HEK293T (cell line): ENCODE results near the gene NINL.

Experiments used
- CTCF ChIA-PET: fragments of 350-600 bp; formaldehyde crosslinking; extraction: SDS; loops from one replicate; lab custom pipeline; 2021; ENCODE audit warnings: antibody characterized with exemption, inconsistent platforms; lab: Yijun Ruan, JAX
- POLR2A ChIA-PET: fragments of 350-600 bp; formaldehyde crosslinking; extraction: SDS; loops from one replicate; lab custom pipeline; 2020; ENCODE audit warnings: antibody characterized with exemption, inconsistent platforms; lab: Yijun Ruan, JAX
- DNase-seq: peaks from one replicate; pipeline ENCODE4 v3.0.0; 2012; ENCODE audit warnings: mixed read lengths; ENCODE audit errors: extremely low spot score
- ARNT ChIP-seq: fragments of 450-650 bp; IDR thresholded peaks from 2 replicates; pipeline ENCODE4 v1.6.1; 2017; ENCODE audit warnings: mild to moderate bottlenecking
- BHLHE40 ChIP-seq: fragments of 450-650 bp; IDR thresholded peaks from 2 replicates; pipeline ENCODE4 v1.6.1; 2016; ENCODE audit warnings: mild to moderate bottlenecking, moderate library complexity, borderline replicate concordance
- CTBP1 ChIP-seq: fragments of 450-650 bp; IDR thresholded peaks from 2 replicates; pipeline ENCODE4 v1.6.1; 2016; ENCODE audit warnings: borderline replicate concordance
- ELF4 ChIP-seq: fragments of 450-650 bp; IDR thresholded peaks from 2 replicates; pipeline ENCODE4 v1.6.1; 2017; ENCODE audit warnings: antibody characterized with exemption
- FOXA1 ChIP-seq: fragments of 450-650 bp; IDR thresholded peaks from 2 replicates; pipeline ENCODE4 v1.6.1; 2016; ENCODE audit warnings: mild to moderate bottlenecking
- FOXK2 ChIP-seq: fragments of 450-650 bp; IDR thresholded peaks from 2 replicates; pipeline ENCODE4 v1.6.1; 2016; ENCODE audit warnings: mild to moderate bottlenecking
- FOXM1 ChIP-seq: fragments of 450-650 bp; IDR thresholded peaks from 2 replicates; pipeline ENCODE4 v1.6.1; 2017; ENCODE audit warnings: mild to moderate bottlenecking, borderline replicate concordance
- HDGF ChIP-seq: fragments of 450-650 bp; IDR thresholded peaks from 2 replicates; pipeline ENCODE4 v1.6.1; 2017; ENCODE audit warnings: antibody characterized with exemption, borderline replicate concordance
- L3MBTL2 ChIP-seq: fragments of 450-650 bp; conservative IDR thresholded peaks from 2 replicates; pipeline ENCODE4 v1.6.1; 2016; ENCODE audit warnings: mild to moderate bottlenecking
- LEF1 ChIP-seq: fragments of 450-650 bp; IDR thresholded peaks from 2 replicates; pipeline ENCODE4 v1.6.1; 2017; ENCODE audit warnings: mild to moderate bottlenecking, borderline replicate concordance
- NFRKB ChIP-seq: fragments of 450-650 bp; IDR thresholded peaks from 2 replicates; pipeline ENCODE4 v1.6.1; 2016; ENCODE audit warnings: mild to moderate bottlenecking, moderate library complexity
- SP1 ChIP-seq: fragments of 450-650 bp; IDR thresholded peaks from 2 replicates; pipeline ENCODE4 v1.6.1; 2017
- SUZ12 ChIP-seq: fragments of 450-650 bp; IDR thresholded peaks from 2 replicates; pipeline ENCODE4 v1.6.1; 2016; ENCODE audit warnings: mild to moderate bottlenecking
- TARDBP ChIP-seq: fragments of 450-650 bp; IDR thresholded peaks from 2 replicates; pipeline ENCODE4 v1.6.1; 2016
- ZNF384 ChIP-seq: fragments of 450-650 bp; IDR thresholded peaks from 2 replicates; pipeline ENCODE4 v1.6.1; 2016
- TF ChIP-seq, protein P1 (sequence below): fragments of 450-650 bp; IDR thresholded peaks from 2 replicates; pipeline ENCODE4 v1.6.1; 2016

NINL gene

DNA sequence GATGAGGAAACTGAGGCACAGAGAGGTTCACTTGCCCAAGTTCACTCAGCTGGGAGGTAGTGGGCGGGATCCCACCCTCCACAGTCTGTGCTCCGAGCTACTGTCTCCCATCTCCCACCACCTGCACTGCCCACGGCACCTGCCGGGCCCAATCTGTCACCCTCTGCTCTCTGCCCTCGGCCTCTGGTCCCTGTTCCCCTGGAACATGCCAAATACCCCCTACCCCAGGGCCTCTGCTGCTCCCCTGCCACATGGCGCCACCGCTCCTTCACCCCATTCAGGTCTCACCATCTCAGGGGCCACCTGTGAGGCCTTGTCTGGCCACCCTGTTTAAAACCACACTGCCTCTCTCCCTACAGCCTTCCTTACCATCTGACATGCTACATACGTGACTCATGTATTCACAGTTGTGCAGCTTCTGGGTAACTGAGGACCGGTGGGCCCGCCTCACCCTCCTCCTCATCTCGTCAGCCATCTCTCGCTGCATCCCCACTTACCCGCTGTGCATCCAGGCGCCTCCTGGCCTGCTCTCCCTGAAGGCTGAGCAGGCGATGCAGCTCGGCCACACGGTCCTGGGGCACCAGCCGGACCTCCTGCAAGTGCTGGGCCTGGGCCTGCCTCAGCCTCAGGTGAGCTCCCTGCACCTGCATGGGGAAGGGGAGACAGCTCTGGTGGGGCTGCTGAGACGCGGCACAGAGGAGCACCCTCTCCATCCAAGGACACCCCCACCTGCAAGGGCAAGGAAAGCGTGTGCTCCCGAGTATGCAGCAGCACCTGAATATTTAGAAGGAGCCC is 127.2 kb downstream of the NINL start:
- TF ChIP-seq HDGF: no peak
- no peak for TF ChIP-seq SP1
- no peak for TF ChIP-seq FOXM1
- no peak for TF ChIP-seq NFRKB
- TF ChIP-seq ELF4: no peak
- TF ChIP-seq SUZ12: no peak
- no peak for TF ChIP-seq ZNF384
- no peak for TF ChIP-seq TARDBP
- no peak for TF ChIP-seq CTBP1
- TF ChIP-seq ARNT: no peak
- no peak for TF ChIP-seq FOXK2
- no peak for TF ChIP-seq L3MBTL2
- no peak for TF ChIP-seq LEF1
- TF ChIP-seq, protein P1, sequence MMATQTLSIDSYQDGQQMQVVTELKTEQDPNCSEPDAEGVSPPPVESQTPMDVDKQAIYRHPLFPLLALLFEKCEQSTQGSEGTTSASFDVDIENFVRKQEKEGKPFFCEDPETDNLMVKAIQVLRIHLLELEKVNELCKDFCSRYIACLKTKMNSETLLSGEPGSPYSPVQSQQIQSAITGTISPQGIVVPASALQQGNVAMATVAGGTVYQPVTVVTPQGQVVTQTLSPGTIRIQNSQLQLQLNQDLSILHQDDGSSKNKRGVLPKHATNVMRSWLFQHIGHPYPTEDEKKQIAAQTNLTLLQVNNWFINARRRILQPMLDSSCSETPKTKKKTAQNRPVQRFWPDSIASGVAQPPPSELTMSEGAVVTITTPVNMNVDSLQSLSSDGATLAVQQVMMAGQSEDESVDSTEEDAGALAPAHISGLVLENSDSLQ: no peak
- TF ChIP-seq FOXA1: no peak
- no peak for TF ChIP-seq BHLHE40
- POLR2A ChIA-PET: no interaction called here
- DNase-seq: no peak
- CTCF ChIA-PET: interaction anchor here (0.6 kb wide), 1 partner anchor 274 kb away, joined by 3 read pairs; no protein-coding TSS in a partner anchor

DNA sequence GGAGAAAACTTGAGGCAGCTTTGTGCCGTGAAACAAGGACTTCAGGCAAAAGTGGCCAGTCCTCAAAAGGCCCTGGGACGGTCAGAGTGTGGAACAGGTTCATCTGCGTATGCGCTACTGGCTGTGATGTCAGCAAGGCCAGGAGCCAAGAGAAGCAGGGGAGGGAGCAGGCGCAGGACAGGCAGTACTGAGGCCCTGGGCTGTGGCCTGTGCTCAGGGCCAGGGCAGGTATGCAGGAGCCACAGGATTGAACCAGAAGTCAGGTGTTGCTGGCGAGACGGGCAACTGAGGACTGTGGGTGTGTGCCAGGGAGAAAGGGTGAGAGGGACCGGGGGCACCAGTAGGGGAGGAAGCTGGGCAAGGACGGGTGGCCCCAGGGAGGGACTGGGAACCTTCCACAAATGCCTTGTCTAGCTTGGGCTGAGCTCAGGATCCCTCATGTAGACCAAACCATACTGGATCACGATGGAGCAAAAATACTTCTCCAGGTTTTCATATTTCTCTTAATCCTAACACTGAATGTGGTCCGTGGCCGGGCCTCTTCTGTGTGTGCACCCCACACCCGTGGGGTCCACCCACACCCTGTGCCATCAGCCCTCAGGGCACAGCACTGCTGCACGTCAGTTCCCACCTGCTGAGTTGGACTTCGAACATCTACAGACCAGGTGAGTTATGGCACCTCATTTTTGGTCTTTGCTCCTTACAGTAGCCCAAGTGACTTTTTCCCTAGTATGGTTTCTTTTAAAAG is 131.0 kb downstream of the NINL start:
- TF ChIP-seq NFRKB: no peak
- CTCF ChIA-PET: no interaction called here
- POLR2A ChIA-PET: no interaction called here
- DNase-seq: no peak

DNA sequence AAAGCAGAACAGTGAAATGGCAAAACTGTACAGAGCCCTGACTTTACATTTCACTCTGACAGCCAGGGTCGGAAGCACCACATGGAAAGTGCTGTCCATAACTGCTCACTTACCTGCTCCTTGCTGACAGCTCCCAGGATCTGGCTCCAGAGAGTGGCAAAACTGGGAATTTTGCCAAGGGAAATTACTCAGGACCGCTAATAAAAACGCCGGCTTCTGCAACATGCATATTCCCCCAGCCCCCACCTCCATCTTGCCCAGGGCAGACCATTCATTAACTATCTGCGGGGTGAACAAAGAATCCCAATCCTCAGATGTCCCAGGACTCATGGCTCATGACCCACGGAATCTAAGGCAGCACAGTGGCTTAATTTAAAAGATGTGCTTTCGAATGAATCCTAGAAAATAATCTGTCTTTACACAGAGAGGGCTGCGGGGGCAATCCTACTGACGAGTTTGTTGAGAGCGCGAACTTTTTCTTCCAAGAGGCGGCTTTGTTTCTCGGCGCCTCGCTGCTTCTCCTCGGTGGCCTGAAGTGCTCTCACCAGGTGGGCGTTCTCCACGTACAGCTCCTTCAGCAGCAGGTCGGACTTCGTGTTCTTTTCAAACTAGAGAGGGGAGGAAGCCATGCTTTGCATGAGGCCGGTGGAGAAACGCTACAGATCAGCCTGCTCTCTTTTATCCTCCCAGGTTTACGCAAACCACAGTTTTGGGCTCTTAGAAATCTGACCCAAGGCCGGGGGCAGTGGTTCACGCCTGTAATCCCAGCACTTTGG is 132.1 kb downstream of the NINL start:
- TF ChIP-seq LEF1 (no peak), FOXA1 (no peak), NFRKB (no peak), L3MBTL2 (peak; percentile 69), SUZ12 (no peak), SP1 (no peak), ELF4 (no peak), ARNT (no peak), TARDBP (no peak), HDGF (no peak), ZNF384 (no peak), CTBP1 (no peak)
- TF ChIP-seq, protein P1: peak; percentile 75
- CTCF ChIA-PET: no interaction called here
- peak; percentile 63 for DNase-seq
- POLR2A ChIA-PET: no interaction called here

DNA sequence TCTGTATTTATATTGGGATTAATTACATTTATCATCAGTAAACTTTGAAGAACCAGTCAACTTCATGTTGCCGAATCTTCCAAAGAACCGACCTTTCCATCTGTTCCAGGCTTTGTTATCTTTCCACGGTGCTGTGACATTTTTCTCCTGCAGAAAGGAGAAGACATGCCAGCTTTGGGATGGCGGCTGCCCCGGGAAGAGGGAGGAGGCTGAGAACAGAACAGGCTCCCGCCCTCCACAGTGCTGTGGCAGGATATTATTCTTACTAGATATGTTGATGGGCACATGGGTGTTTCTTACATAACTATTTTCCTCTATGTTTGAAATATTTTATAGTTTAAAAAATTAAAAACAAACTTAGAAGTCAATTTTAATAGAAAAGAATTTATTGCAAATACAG is 133.0 kb downstream of the NINL start:
- TF ChIP-seq, protein P1: no peak
- TF ChIP-seq FOXM1 (no peak), NFRKB (no peak), ARNT (no peak), SP1 (no peak), ELF4 (no peak), HDGF (no peak), SUZ12 (no peak), LEF1 (no peak), BHLHE40 (no peak), FOXA1 (no peak)
- DNase-seq: no peak
- ChIA-PET CTCF (no interaction called here), POLR2A (no interaction called here)

DNA sequence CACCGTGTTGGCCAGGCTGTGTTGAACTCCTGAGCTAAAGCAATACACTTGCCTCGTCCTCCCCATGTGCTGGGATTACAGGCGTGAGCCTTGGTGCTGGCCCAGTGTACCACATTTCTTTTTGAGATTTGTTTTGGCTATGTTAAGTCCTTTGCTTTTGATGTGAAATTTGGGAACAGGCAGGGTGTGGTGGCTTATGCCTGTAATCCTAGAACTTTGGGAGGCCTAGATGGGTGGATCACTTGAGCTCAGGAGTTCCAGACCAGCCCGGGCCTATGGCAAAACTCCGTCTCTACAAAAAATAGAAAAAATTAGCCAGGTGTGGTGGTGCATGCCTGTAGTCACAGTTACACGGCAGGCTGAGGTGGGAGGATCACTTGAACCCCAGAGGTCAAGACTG is 137.7 kb downstream of the NINL start:
- ChIA-PET CTCF (no interaction called here), POLR2A (no interaction called here)
- TF ChIP-seq, protein P1: no peak
- TF ChIP-seq FOXA1 (no peak), L3MBTL2 (no peak), BHLHE40 (no peak), ARNT (no peak), HDGF (no peak), SUZ12 (no peak), LEF1 (no peak), ZNF384 (no peak), CTBP1 (no peak), FOXM1 (no peak), ELF4 (no peak), FOXK2 (no peak), TARDBP (no peak)
- DNase-seq: no peak
